ENCODE measurements around the gene DNM1L.

Gene DNM1L

DNA sequence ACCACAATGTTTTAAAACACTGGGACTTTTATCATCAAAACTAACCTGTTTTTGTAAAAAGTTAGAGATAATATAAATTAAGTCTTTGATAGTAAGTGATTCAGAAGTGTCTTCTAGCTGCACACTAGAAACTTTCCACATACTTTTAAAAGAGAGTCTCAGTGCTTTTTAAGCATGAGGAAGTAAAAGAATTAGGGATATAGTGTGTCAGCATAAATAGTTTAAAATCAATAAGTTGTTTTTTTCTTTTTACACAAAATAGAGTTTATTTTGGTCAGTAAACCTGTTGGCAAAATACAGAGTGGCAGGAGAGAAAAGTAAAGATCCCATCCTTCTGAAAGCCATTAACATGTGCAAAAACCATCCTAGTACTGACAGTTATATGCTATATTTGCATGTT lies 1.7 kb downstream of the DNM1L start:
- Histone ChIP-seq H3K27me3 (ENCODE audit: control insufficient read depth, insufficient read depth, low read length) (no peaks in the 10 kb centered on the region), H3K27ac (no peak overlapping the region), H3K9ac (no peak overlapping the region), H3K79me2 (peaks cover 37% of the 10 kb centered on the region), H2AFZ (no peak overlapping the region), H3K4me2 (ENCODE audit: low read length) (peak overlapping the region; percentile 62), H3K36me3 (ENCODE audit: control insufficient read depth, insufficient read depth, low read length) (no peaks in the 10 kb centered on the region), H3K4me1 (no peaks in the 10 kb centered on the region), H3K9me3 (ENCODE audit: control insufficient read depth, low read length) (no peaks in the 10 kb centered on the region), H3K4me3 (ENCODE audit: low read depth, low read length) (peak overlapping the region; percentile 68)
- no peak for TF ChIP-seq CTCF (IDR thresholded peaks at IDR 0.05)

- Histone ChIP-seq H3K4me3 (ENCODE audit: low read depth, low read length) (no peak overlapping the region), H3K79me2 (peaks cover 41% of the 10 kb centered on the region), H3K4me1 (no peaks in the 10 kb centered on the region), H2AFZ (no peak overlapping the region), H3K27me3 (ENCODE audit: control insufficient read depth, insufficient read depth, low read length) (no peaks in the 10 kb centered on the region), H3K9ac (no peak overlapping the region), H3K4me2 (ENCODE audit: low read length) (peak overlapping the region; percentile 62), H3K27ac (no peak overlapping the region), H3K9me3 (ENCODE audit: control insufficient read depth, low read length) (no peaks in the 10 kb centered on the region), H3K36me3 (ENCODE audit: control insufficient read depth, insufficient read depth, low read length) (no peaks in the 10 kb centered on the region)
- no peak for TF ChIP-seq CTCF (IDR thresholded peaks at IDR 0.05)
Measured at GRCh38 chr12:32681272-32681671, 2.2 kb downstream of the DNM1L start.

- no peak for TF ChIP-seq CTCF (IDR thresholded peaks at IDR 0.05)
- H2AFZ ChIP-seq, result no peak overlapping the region
- no peaks in the 10 kb centered on the region for H3K36me3 ChIP-seq (ENCODE audit: control insufficient read depth, insufficient read depth, low read length)
- H3K27me3 ChIP-seq (ENCODE audit: control insufficient read depth, insufficient read depth, low read length), result no peaks in the 10 kb centered on the region
- no peak overlapping the region for H3K4me2 ChIP-seq (ENCODE audit: low read length)
- H3K4me3 ChIP-seq (ENCODE audit: low read depth, low read length), result no peak overlapping the region
- no peak overlapping the region for H3K27ac ChIP-seq
- no peaks in the 10 kb centered on the region for H3K9me3 ChIP-seq (ENCODE audit: control insufficient read depth, low read length)
- H3K9ac ChIP-seq, result no peak overlapping the region
- H3K79me2 ChIP-seq, result peaks cover 79% of the 10 kb centered on the region
- H3K4me1 ChIP-seq, result peaks cover 3% of the 10 kb centered on the region
Measured at GRCh38 chr12:32686340-32686739, 7.2 kb downstream of the DNM1L start.

- H3K27ac ChIP-seq, result no peak overlapping the region
- H3K36me3 ChIP-seq (ENCODE audit: control insufficient read depth, insufficient read depth, low read length), result no peaks in the 10 kb centered on the region
- H3K4me2 ChIP-seq (ENCODE audit: low read length), result no peak overlapping the region
- no peak overlapping the region for H3K9ac ChIP-seq
- no peak overlapping the region for H2AFZ ChIP-seq
- no peaks in the 10 kb centered on the region for H3K9me3 ChIP-seq (ENCODE audit: control insufficient read depth, low read length)
- H3K4me3 ChIP-seq (ENCODE audit: low read depth, low read length), result no peak overlapping the region
- no peak for TF ChIP-seq CTCF (IDR thresholded peaks at IDR 0.05)
- H3K27me3 ChIP-seq (ENCODE audit: control insufficient read depth, insufficient read depth, low read length), result no peaks in the 10 kb centered on the region
- peaks cover 68% of the 10 kb centered on the region for H3K79me2 ChIP-seq
- H3K4me1 ChIP-seq, result peaks cover 3% of the 10 kb centered on the region
Measured at GRCh38 chr12:32688786-32689185, 9.7 kb downstream of the DNM1L start.

DNA sequence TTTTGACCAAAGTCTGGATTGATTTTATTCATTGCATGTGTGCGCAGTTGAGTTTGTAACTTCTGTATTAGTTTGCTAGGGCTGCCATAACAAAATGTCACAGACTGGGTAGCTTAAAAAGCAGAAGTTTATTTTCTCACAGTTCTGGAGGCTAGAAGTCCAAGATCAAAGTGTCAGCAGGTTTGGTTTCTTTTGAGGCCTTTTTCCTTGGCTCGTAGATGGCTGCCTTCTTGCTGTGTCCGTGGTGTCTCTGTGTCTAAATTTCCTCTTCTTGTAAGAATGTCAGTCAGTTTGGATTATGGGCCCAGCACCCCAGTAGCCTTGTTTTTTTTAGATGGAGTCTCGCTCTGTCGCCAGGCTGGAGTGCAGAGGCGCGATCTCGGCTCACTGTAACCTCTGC lies 11.8 kb downstream of the DNM1L start:
- H3K79me2 ChIP-seq, result peaks cover 65% of the 10 kb centered on the region
- no peak overlapping the region for H2AFZ ChIP-seq
- no peaks in the 10 kb centered on the region for H3K36me3 ChIP-seq (ENCODE audit: control insufficient read depth, insufficient read depth, low read length)
- no peaks in the 10 kb centered on the region for H3K27me3 ChIP-seq (ENCODE audit: control insufficient read depth, insufficient read depth, low read length)
- TF ChIP-seq CTCF (IDR thresholded peaks at IDR 0.05), result no peak
- no peak overlapping the region for H3K27ac ChIP-seq
- H3K9ac ChIP-seq, result no peak overlapping the region
- peaks cover 3% of the 10 kb centered on the region for H3K4me1 ChIP-seq
- no peaks in the 10 kb centered on the region for H3K9me3 ChIP-seq (ENCODE audit: control insufficient read depth, low read length)
- H3K4me3 ChIP-seq (ENCODE audit: low read depth, low read length), result no peak overlapping the region
- H3K4me2 ChIP-seq (ENCODE audit: low read length), result no peak overlapping the region

All from parathyroid adenoma (tissue), 2 donors.